ENCODE data around the gene CCDC141.
"Not testable (repeated sequence)": the region's sequence is repeated elsewhere in the genome, so short reads cannot be mapped to it uniquely, and the experiment has no call there.

The CCDC141 gene

GRCh38 chr2:179017773-179018357 lies 32.1 kb downstream of the CCDC141 start:
- intact Hi-C loops (cut with micrococcal nuclease): no loop called here
- no peak overlapping the region for H3K4me3 Mint-ChIP-seq
- no peaks in the 10 kb centered on the region for H3K4me1 Mint-ChIP-seq (ENCODE audit: low read depth)
- H3K27ac Mint-ChIP-seq: no peak overlapping the region
- no peaks in the 10 kb centered on the region for H3K36me3 Mint-ChIP-seq (ENCODE audit: low read depth)
- H3K27me3 Mint-ChIP-seq: no peaks in the 10 kb centered on the region
- H3K9me3 Mint-ChIP-seq: peaks cover 7% of the 10 kb centered on the region

- intact Hi-C loops (cut with micrococcal nuclease); H3K4me3 Mint-ChIP-seq; H3K27ac Mint-ChIP-seq: not testable (repeated sequence)
Measured at GRCh38 chr2:179014189-179014588, 35.7 kb downstream of the CCDC141 start.

GRCh38 chr2:179005976-179006375 lies 44.0 kb downstream of the CCDC141 start:
- Mint-ChIP-seq H3K27me3 (no peaks in the 10 kb centered on the region), H3K4me3 (no peak overlapping the region), H3K9me3 (peaks cover 22% of the 10 kb centered on the region), H3K36me3 (ENCODE audit: low read depth) (no peaks in the 10 kb centered on the region), H3K27ac (no peak overlapping the region), H3K4me1 (ENCODE audit: low read depth) (no peaks in the 10 kb centered on the region)
- intact Hi-C loops (cut with micrococcal nuclease): no loop called here

More at GRCh38 chr2:179014189-179014588, 35.7 kb downstream of the CCDC141 start:
- H3K27me3 Mint-ChIP-seq; H3K4me1 Mint-ChIP-seq (ENCODE audit: low read depth); H3K36me3 Mint-ChIP-seq (ENCODE audit: low read depth): not testable (repeated sequence)
- H3K9me3 Mint-ChIP-seq: peaks cover 41% of the 10 kb centered on the region

- Mint-ChIP-seq H3K36me3 (ENCODE audit: low read depth) (no peaks in the 10 kb centered on the region), H3K27ac (no peak overlapping the region), H3K4me3 (no peak overlapping the region), H3K9me3 (no peaks in the 10 kb centered on the region), H3K4me1 (ENCODE audit: low read depth) (no peaks in the 10 kb centered on the region), H3K27me3 (no peaks in the 10 kb centered on the region)
- intact Hi-C loops (cut with micrococcal nuclease): no loop called here
Measured at GRCh38 chr2:178999476-178999875, 50.5 kb downstream of the CCDC141 start.

- H3K27ac Mint-ChIP-seq: no peak overlapping the region
- intact Hi-C loops (cut with micrococcal nuclease): no loop called here
- H3K9me3 Mint-ChIP-seq: no peaks in the 10 kb centered on the region
Measured at GRCh38 chr2:178998539-178998938, 51.4 kb downstream of the CCDC141 start.

GRCh38 chr2:178997477-178997876 lies 52.5 kb downstream of the CCDC141 start:
- no peak overlapping the region for H3K4me3 Mint-ChIP-seq
- no peak overlapping the region for H3K27ac Mint-ChIP-seq
- H3K9me3 Mint-ChIP-seq: no peaks in the 10 kb centered on the region
- H3K27me3 Mint-ChIP-seq: no peaks in the 10 kb centered on the region
- intact Hi-C loops (cut with micrococcal nuclease): no loop called here
- H3K36me3 Mint-ChIP-seq (ENCODE audit: low read depth): no peaks in the 10 kb centered on the region
- no peaks in the 10 kb centered on the region for H3K4me1 Mint-ChIP-seq (ENCODE audit: low read depth)

More at GRCh38 chr2:178998539-178998938, 51.4 kb downstream of the CCDC141 start:
- Mint-ChIP-seq H3K36me3 (ENCODE audit: low read depth) (no peaks in the 10 kb centered on the region), H3K27me3 (no peaks in the 10 kb centered on the region), H3K4me1 (ENCODE audit: low read depth) (no peaks in the 10 kb centered on the region), H3K4me3 (no peak overlapping the region)

GRCh38 chr2:178997067-178997466 lies 52.9 kb downstream of the CCDC141 start:
- no peaks in the 10 kb centered on the region for H3K9me3 Mint-ChIP-seq
- no peak overlapping the region for H3K27ac Mint-ChIP-seq
- no peaks in the 10 kb centered on the region for H3K27me3 Mint-ChIP-seq
- no peaks in the 10 kb centered on the region for H3K4me1 Mint-ChIP-seq (ENCODE audit: low read depth)
- no peaks in the 10 kb centered on the region for H3K36me3 Mint-ChIP-seq (ENCODE audit: low read depth)
- intact Hi-C loops (cut with micrococcal nuclease): no loop called here
- no peak overlapping the region for H3K4me3 Mint-ChIP-seq

GRCh38 chr2:178994264-178994663 lies 55.7 kb downstream of the CCDC141 start:
- no peaks in the 10 kb centered on the region for H3K27me3 Mint-ChIP-seq
- H3K4me1 Mint-ChIP-seq (ENCODE audit: low read depth): no peaks in the 10 kb centered on the region
- no peak overlapping the region for H3K4me3 Mint-ChIP-seq
- intact Hi-C loops (cut with micrococcal nuclease): no loop called here
- no peak overlapping the region for H3K27ac Mint-ChIP-seq
- no peaks in the 10 kb centered on the region for H3K9me3 Mint-ChIP-seq
- H3K36me3 Mint-ChIP-seq (ENCODE audit: low read depth): no peaks in the 10 kb centered on the region

- Mint-ChIP-seq H3K9me3 (no peaks in the 10 kb centered on the region), H3K4me3 (no peak overlapping the region), H3K27me3 (no peaks in the 10 kb centered on the region), H3K36me3 (ENCODE audit: low read depth) (no peaks in the 10 kb centered on the region), H3K27ac (no peak overlapping the region), H3K4me1 (ENCODE audit: low read depth) (no peaks in the 10 kb centered on the region)
- intact Hi-C loops (cut with micrococcal nuclease): no loop called here
Measured at GRCh38 chr2:178993788-178994187, 56.1 kb downstream of the CCDC141 start.

GRCh38 chr2:178992719-178993118 lies 57.2 kb downstream of the CCDC141 start:
- H3K4me1 Mint-ChIP-seq (ENCODE audit: low read depth); intact Hi-C loops (cut with micrococcal nuclease); H3K9me3 Mint-ChIP-seq; H3K27ac Mint-ChIP-seq; H3K27me3 Mint-ChIP-seq; H3K4me3 Mint-ChIP-seq; H3K36me3 Mint-ChIP-seq (ENCODE audit: low read depth): not testable (repeated sequence)

GRCh38 chr2:178990533-178991241 lies 59.2 kb downstream of the CCDC141 start:
- intact Hi-C loops (cut with micrococcal nuclease): no loop called here
- Mint-ChIP-seq H3K9me3 (no peaks in the 10 kb centered on the region), H3K36me3 (ENCODE audit: low read depth) (no peaks in the 10 kb centered on the region), H3K4me1 (ENCODE audit: low read depth) (no peaks in the 10 kb centered on the region), H3K27ac (no peak overlapping the region), H3K27me3 (no peaks in the 10 kb centered on the region), H3K4me3 (no peak overlapping the region)

GRCh38 chr2:178989424-178989823 lies 60.5 kb downstream of the CCDC141 start:
- H3K27me3 Mint-ChIP-seq; H3K36me3 Mint-ChIP-seq (ENCODE audit: low read depth); H3K4me3 Mint-ChIP-seq; H3K9me3 Mint-ChIP-seq; intact Hi-C loops (cut with micrococcal nuclease); H3K4me1 Mint-ChIP-seq (ENCODE audit: low read depth); H3K27ac Mint-ChIP-seq: not testable (repeated sequence)

- H3K9me3 Mint-ChIP-seq: peaks cover 17% of the 10 kb centered on the region
- H3K27ac Mint-ChIP-seq; H3K4me1 Mint-ChIP-seq (ENCODE audit: low read depth); H3K4me3 Mint-ChIP-seq; H3K27me3 Mint-ChIP-seq; H3K36me3 Mint-ChIP-seq (ENCODE audit: low read depth); intact Hi-C loops (cut with micrococcal nuclease): not testable (repeated sequence)
Measured at GRCh38 chr2:178982652-178983051, 67.3 kb downstream of the CCDC141 start.

- Mint-ChIP-seq H3K9me3 (peaks cover 17% of the 10 kb centered on the region), H3K4me3 (no peak overlapping the region), H3K36me3 (ENCODE audit: low read depth) (no peaks in the 10 kb centered on the region), H3K27me3 (no peaks in the 10 kb centered on the region), H3K27ac (no peak overlapping the region), H3K4me1 (ENCODE audit: low read depth) (no peaks in the 10 kb centered on the region)
- intact Hi-C loops (cut with micrococcal nuclease): no loop called here
Measured at GRCh38 chr2:178980815-178981214, 69.1 kb downstream of the CCDC141 start.

- no peaks in the 10 kb centered on the region for H3K27me3 Mint-ChIP-seq
- H3K4me3 Mint-ChIP-seq: no peak overlapping the region
- H3K4me1 Mint-ChIP-seq (ENCODE audit: low read depth): no peaks in the 10 kb centered on the region
- peaks cover 17% of the 10 kb centered on the region for H3K9me3 Mint-ChIP-seq
- intact Hi-C loops (cut with micrococcal nuclease): no loop called here
- no peaks in the 10 kb centered on the region for H3K36me3 Mint-ChIP-seq (ENCODE audit: low read depth)
- no peak overlapping the region for H3K27ac Mint-ChIP-seq
Measured at GRCh38 chr2:178978667-178979066, 71.3 kb downstream of the CCDC141 start.

Measured in dendritic cell treated with granulocyte-macrophage colony-stimulating factor and Interleukin-4, amounts not matched to agents 40 ng/mL and 50 ng/mL, for 4 days (primary cell).